A549 (cell line): ENCODE measurements around the gene CPS1. TPM values are rescaled to one million over a fixed set of nuclear protein-coding genes. Genes with fewer than 3 reads are reported as not detected.

Experiments
- ATAC-seq, 2 experiments: fragments of 200-7000 bp in 1 of 2; fragments of >200 bp in 1 of 2; cut with Nextera tagmentation in 1 of 2; cut with Tn5 transposase in 1 of 2; 3 replicates each; pipeline versions ENCODE4 v1.8.0 to v1.9.1; 2018 to 2020; ENCODE audit warnings: mild to moderate bottlenecking in 1 of 2, moderate library complexity in 1 of 2
- CTCF ChIA-PET: fragments of 300-600 bp; sonication (Branson Sonifier 250); formaldehyde crosslinking; extraction: SDS; loops from one replicate; lab custom pipeline; 2021; ENCODE audit warnings: antibody characterized with exemption, inconsistent platforms; lab: Yijun Ruan, JAX
- POLR2A ChIA-PET: fragments of 350-600 bp; formaldehyde crosslinking; extraction: SDS; loops from one replicate; lab custom pipeline; 2021; ENCODE audit warnings: antibody characterized with exemption, inconsistent platforms; lab: Yijun Ruan, JAX
- DNase-seq, 2 experiments: peaks; one replicate each; pipeline versions ENCODE4 v3.0.0 to v3.0.0-alpha.2; 2011 to 2016; ENCODE audit warnings: low read depth in 1 of 2, low spot score in 1 of 2
- FAIRE-seq: peaks from 2 replicates; lab custom pipeline; 2011; peaks lifted over from hg19 to GRCh38; lab: Jason Lieb, UNC
- H3K27ac ChIP-seq, 2 experiments: fragments of >200 bp; sonication (Bioruptor Twin); formaldehyde crosslinking; 3 replicates each; pipeline ENCODE4 v1.5.1; 2016 to 2017
- H3K4me1 ChIP-seq: fragments of >200 bp; sonication (Bioruptor Twin); formaldehyde crosslinking; 3 replicates; pipeline ENCODE4 v1.6.1; 2016
- H3K4me2 ChIP-seq: fragments of >200 bp; sonication (Bioruptor Twin); formaldehyde crosslinking; 3 replicates; pipeline ENCODE4 v1.6.1; 2016
- H3K4me3 ChIP-seq: fragments of >200 bp; sonication (Bioruptor Twin); formaldehyde crosslinking; 3 replicates; pipeline ENCODE4 v1.5.1; 2016
- H3K9me3 ChIP-seq: fragments of >200 bp; sonication (Bioruptor Twin); formaldehyde crosslinking; 3 replicates; pipeline ENCODE4 v1.6.1; 2016
- CBX2 ChIP-seq: fragments of 200-600 bp; sonication (generic); IDR thresholded peaks from 2 replicates; pipeline ENCODE4 v1.6.1; 2016; ENCODE audit warnings: low read depth, mild to moderate bottlenecking, borderline replicate concordance
- EHF ChIP-seq: fragments of 250-450 bp; sonication (Bioruptor Pico); IDR thresholded peaks from 2 replicates; pipeline ENCODE4 v1.5.0; 2020; ENCODE audit warnings: mild to moderate bottlenecking
- EHMT2 ChIP-seq: fragments of 200-600 bp; sonication (generic); IDR thresholded peaks from 2 replicates; pipeline ENCODE4 v1.6.1; 2016; ENCODE audit warnings: antibody characterized with exemption, low read depth, mild to moderate bottlenecking, moderate library complexity
- EP300 ChIP-seq, 2 experiments: fragments of >200 bp; sonication (Bioruptor Twin); formaldehyde crosslinking; IDR thresholded peaks; 2 replicates in 1 of 2; 3 replicates in 1 of 2; pipeline ENCODE4 v1.6.1; 2016 to 2017
- FOSB ChIP-seq: fragments of 250-450 bp; sonication (Bioruptor Pico); IDR thresholded peaks from 2 replicates; pipeline ENCODE4 v1.5.0; 2020; ENCODE audit warnings: mild to moderate bottlenecking, moderate library complexity
- FOSL2 ChIP-seq, 2 experiments: fragments of 450-650 bp in 1 of 2; fragments of >200 bp in 1 of 2; sonication (Bioruptor Twin) in 1 of 2; formaldehyde crosslinking; IDR thresholded peaks; 2 replicates each; pipeline versions ENCODE4 v1.5.0 to v1.6.1; 2016 to 2020; ENCODE audit warnings: mild to moderate bottlenecking in 1 of 2, moderate library complexity in 1 of 2
- FOXS1 ChIP-seq: fragments of 250-450 bp; sonication (Bioruptor Pico); IDR thresholded peaks from 2 replicates; pipeline ENCODE4 v1.5.0; 2020; ENCODE audit warnings: mild to moderate bottlenecking, moderate library complexity
- GATA3 ChIP-seq: IDR thresholded peaks from 2 replicates; pipeline ENCODE4 v1.6.1; 2012; ENCODE audit warnings: borderline replicate concordance
- HDAC2 ChIP-seq: fragments of 200-600 bp; sonication (generic); IDR thresholded peaks from 2 replicates; pipeline ENCODE4 v1.6.1; 2016
- HEYL ChIP-seq: fragments of 250-450 bp; sonication (Bioruptor Pico); IDR thresholded peaks from 2 replicates; pipeline ENCODE4 v1.8.0; 2021; ENCODE audit warnings: mild to moderate bottlenecking, moderate library complexity
- HOXB5 ChIP-seq: fragments of 250-450 bp; sonication (Bioruptor Pico); IDR thresholded peaks from 2 replicates; pipeline ENCODE4 v1.5.0; 2020; ENCODE audit warnings: mild to moderate bottlenecking, moderate library complexity
- KDM1A ChIP-seq: fragments of 200-600 bp; sonication (generic); IDR thresholded peaks from 2 replicates; pipeline ENCODE4 v1.6.1; 2016; ENCODE audit warnings: low read depth, mild to moderate bottlenecking
- MAFK ChIP-seq: fragments of 450-650 bp; IDR thresholded peaks from 2 replicates; pipeline ENCODE4 v1.6.1; 2014; ENCODE audit not compliant: partially characterized antibody
- MAX ChIP-seq: IDR thresholded peaks from 2 replicates; pipeline ENCODE4 v1.6.1; 2012
- MAZ ChIP-seq: fragments of 150-350 bp; IDR thresholded peaks from 2 replicates; pipeline ENCODE4 v1.6.1; 2014; ENCODE audit warnings: antibody characterized with exemption, low read depth, low read length, borderline replicate concordance
- MYC ChIP-seq: IDR thresholded peaks from 2 replicates; pipeline ENCODE4 v1.6.1; 2012; ENCODE audit warnings: mild to moderate bottlenecking, inconsistent platforms, low read length, improper control_type of control experiment, borderline replicate concordance
- NFE2L2 ChIP-seq: fragments of 150-350 bp; conservative IDR thresholded peaks from 2 replicates; pipeline ENCODE4 v1.6.1; 2014; ENCODE audit warnings: low read length
- POLR2A ChIP-seq: IDR thresholded peaks from 2 replicates; pipeline ENCODE4 v1.6.1; 2012; ENCODE audit warnings: mild to moderate bottlenecking, low read length
- RAD21 ChIP-seq, 2 experiments: fragments of >200 bp in 1 of 2; sonication (Bioruptor Twin) in 1 of 2; formaldehyde crosslinking in 1 of 2; IDR thresholded peaks in 1 of 2; conservative IDR thresholded peaks in 1 of 2; 2 replicates in 1 of 2; 3 replicates in 1 of 2; pipeline ENCODE4 v1.6.1; 2012 to 2018; ENCODE audit warnings: inconsistent platforms in 1 of 2
- RCOR1 ChIP-seq: fragments of 150-350 bp; IDR thresholded peaks from 2 replicates; pipeline ENCODE4 v1.6.1; 2014; ENCODE audit warnings: antibody characterized with exemption, low read length, low read depth
- WGBS: methylation state at CpG from one replicate; pipeline ENCODE4 v1.1.6; 2017; ENCODE audit errors: missing lambda C conversion rate; 5-methylcytosine and 5-hydroxymethylcytosine counted together
- polyA plus RNA-seq, 4 experiments: library from polyadenylated mRNA; depleted of rRNA in 3 of 4; stranded (reverse); fragments of >200 nt; fragmentation: RNase III in 1 of 4; extraction: RNeasy Plus Mini Kit Qiagen cat#74134 plus additional on column Dnase treatment in 1 of 4; gene quantifications; 2 replicates in 3 of 4; 3 replicates in 1 of 4; pipeline ENCODE4 v1.2.3, GENCODE V29; 2011 to 2017
- TF ChIP-seq, protein P1 (sequence below): fragments of 250-450 bp; sonication (Bioruptor Pico); IDR thresholded peaks from 2 replicates; pipeline ENCODE4 v1.5.0; 2021; ENCODE audit warnings: mild to moderate bottlenecking, moderate library complexity, borderline replicate concordance

CPS1 gene
- polyA plus RNA-seq, 2 of the 4 experiments (the other 2 are of a cell fraction), result 16.1 to 61.3 TPM

DNA sequence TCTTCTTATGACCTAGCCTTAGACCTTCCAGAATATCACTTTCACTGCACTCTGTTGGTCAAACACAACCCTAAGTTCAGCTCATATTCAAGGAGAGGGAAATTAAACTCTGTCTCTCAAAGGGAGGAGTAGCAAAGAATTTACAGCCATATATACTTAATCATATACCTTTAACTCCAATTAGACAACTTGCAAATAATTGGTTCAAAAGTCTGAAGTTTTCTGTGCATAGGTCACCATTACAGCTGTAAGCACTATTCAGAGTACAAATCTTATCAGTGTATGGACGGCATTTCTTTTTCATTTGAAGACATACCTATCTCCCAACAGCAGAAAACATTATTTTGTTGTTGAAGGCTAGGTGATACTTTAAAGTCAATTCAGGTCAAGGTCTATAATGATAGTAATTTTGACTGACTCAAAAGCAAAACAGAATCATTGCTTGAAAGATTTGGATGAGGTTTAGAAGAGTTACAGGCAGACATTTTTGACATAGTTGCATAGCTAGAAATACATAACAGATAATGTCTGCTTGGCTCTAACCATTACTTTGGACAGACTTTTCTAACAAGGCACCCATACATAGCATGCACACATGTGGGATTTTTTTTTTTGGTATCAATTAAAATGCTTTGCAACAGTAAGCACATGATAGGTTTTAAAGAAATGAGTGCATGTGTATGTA is 131.5 kb downstream of the CPS1 start:
- H3K9me3 ChIP-seq, result no peaks in the 10 kb centered on the region
- POLR2A ChIA-PET, result no interaction called here
- H3K4me2 ChIP-seq, result no peak overlapping the region
- ATAC-seq, result no peak
- 28% methylated on average over 1 of the region's 1 CpG for WGBS
- no peaks in the 10 kb centered on the region for H3K4me1 ChIP-seq
- DNase-seq, result no peak
- CTCF ChIA-PET, result interaction anchor here (1.3 kb wide), 1 partner anchor 27 kb away, joined by 3 read pairs; no protein-coding TSS in a partner anchor
- FAIRE-seq, result no peak
- no peak overlapping the region for H3K4me3 ChIP-seq
- TF ChIP-seq KDM1A (no peak), EP300 (IDR thresholded peaks at IDR 0.05) (no peak), GATA3 (no peak), RCOR1 (no peak), RAD21 (conservative IDR thresholded peaks at IDR 0.05 in 1 of 2, IDR thresholded peaks at IDR 0.05 in 1 of 2) (no peak), HEYL (no peak), FOXS1 (CRISPR knock-in tag) (no peak)
- no peak overlapping the region for H3K27ac ChIP-seq

DNA sequence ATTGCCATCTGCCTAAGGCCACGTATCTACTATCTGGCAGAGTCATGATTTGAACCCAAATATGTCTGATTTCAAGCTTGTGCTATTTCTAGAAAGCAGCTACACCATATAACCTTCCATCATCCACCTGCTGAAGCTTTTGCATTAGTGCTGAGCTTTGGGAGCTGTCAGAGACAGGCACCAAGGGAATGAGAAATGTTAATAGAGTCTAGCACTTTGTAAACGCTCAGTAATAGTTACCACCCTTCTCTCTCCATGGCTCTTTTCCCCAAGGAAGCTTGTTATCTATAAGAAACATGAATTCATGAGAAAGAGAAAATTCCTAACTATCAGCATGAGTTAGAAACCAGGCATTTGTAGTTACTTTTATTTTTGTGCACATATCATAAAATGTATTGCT is 151.5 kb downstream of the CPS1 start:
- POLR2A ChIA-PET, result no interaction called here
- Histone ChIP-seq H3K4me2 (no peak overlapping the region), H3K9me3 (no peaks in the 10 kb centered on the region), H3K4me3 (no peak overlapping the region), H3K27ac (no peak overlapping the region), H3K4me1 (no peaks in the 10 kb centered on the region)
- no peak for FAIRE-seq
- CTCF ChIA-PET, result no interaction called here
- 32% methylated on average over 2 of the region's 2 CpGs for WGBS
- no peak for ATAC-seq
- TF ChIP-seq HDAC2 (no peak), MYC (no peak), NFE2L2 (no peak), FOSB (CRISPR knock-in tag) (no peak), POLR2A (no peak)
- TF ChIP-seq, protein P1, sequence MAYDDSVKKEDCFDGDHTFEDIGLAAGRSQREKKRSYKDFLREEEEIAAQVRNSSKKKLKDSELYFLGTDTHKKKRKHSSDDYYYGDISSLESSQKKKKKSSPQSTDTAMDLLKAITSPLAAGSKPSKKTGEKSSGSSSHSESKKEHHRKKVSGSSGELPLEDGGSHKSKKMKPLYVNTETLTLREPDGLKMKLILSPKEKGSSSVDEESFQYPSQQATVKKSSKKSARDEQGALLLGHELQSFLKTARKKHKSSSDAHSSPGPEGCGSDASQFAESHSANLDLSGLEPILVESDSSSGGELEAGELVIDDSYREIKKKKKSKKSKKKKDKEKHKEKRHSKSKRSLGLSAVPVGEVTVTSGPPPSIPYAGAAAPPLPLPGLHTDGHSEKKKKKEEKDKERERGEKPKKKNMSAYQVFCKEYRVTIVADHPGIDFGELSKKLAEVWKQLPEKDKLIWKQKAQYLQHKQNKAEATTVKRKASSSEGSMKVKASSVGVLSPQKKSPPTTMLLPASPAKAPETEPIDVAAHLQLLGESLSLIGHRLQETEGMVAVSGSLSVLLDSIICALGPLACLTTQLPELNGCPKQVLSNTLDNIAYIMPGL (CRISPR knock-in tag), result no peak
- no peak for DNase-seq

GRCh38 chr2:210713122-210713521 is 156.7 kb downstream of the CPS1 start:
- Histone ChIP-seq H3K9me3 (no peaks in the 10 kb centered on the region), H3K4me3 (no peak overlapping the region)
- no peak for DNase-seq
- POLR2A ChIA-PET, result no interaction called here
- TF ChIP-seq HOXB5 (CRISPR knock-in tag) (no peak), POLR2A (no peak), MAX (no peak), CBX2 (no peak), FOXS1 (CRISPR knock-in tag) (no peak), MAFK (no peak), HDAC2 (no peak), FOSB (CRISPR knock-in tag) (no peak), RCOR1 (no peak), EHF (CRISPR knock-in tag) (no peak), EHMT2 (no peak), EP300 (IDR thresholded peaks at IDR 0.05) (no peak), MYC (no peak), FOSL2 (IDR thresholded peaks at IDR 0.05) (no peak), FOSL2 (CRISPR knock-in tag; IDR thresholded peaks at IDR 0.05) (no peak), MAZ (no peak)
- TF ChIP-seq, all 56 proteins: peak for 0
- Histone ChIP-seq H3K27ac (no peak overlapping the region), H3K4me2 (no peak overlapping the region), H3K4me1 (no peaks in the 10 kb centered on the region)
- CTCF ChIA-PET, result no interaction called here
- ATAC-seq (no peak), FAIRE-seq (no peak)
- 8% methylated on average over 2 of the region's 2 CpGs for WGBS
